Endodermal cell (in vitro differentiated cells): Measurements from ENCODE around the gene MIDN. TPM values are rescaled to one million over a fixed set of nuclear protein-coding genes. Genes with fewer than 3 reads are reported as not detected.
A peak's percentile ranks its signal among the peaks of the same experiment; 100 is the strongest.

Experiments
- DNase-seq: peaks from one replicate; pipeline ENCODE4 v3.0.0-alpha.2; 2017
- H3K27ac ChIP-seq: 2 replicates; pipeline ENCODE4 v1.5.1; 2013; ENCODE audit warnings: mild to moderate bottlenecking, low read depth, low read length, moderate library complexity
- H3K27me3 ChIP-seq: 2 replicates; pipeline ENCODE4 v1.6.1; 2013; ENCODE audit warnings: mild to moderate bottlenecking, low read length, moderate library complexity; ENCODE audit not compliant: insufficient read depth, control insufficient read depth, poor library complexity, severe bottlenecking
- H3K36me3 ChIP-seq: 2 replicates; pipeline ENCODE4 v1.7.0; 2013; ENCODE audit warnings: mild to moderate bottlenecking, low read length, moderate library complexity; ENCODE audit not compliant: control insufficient read depth, insufficient read depth
- H3K4me1 ChIP-seq: one replicate; pipeline ENCODE4 v1.7.0; 2013; ENCODE audit warnings: low read length; ENCODE audit not compliant: control insufficient read depth, insufficient read depth
- H3K4me3 ChIP-seq: 2 replicates; pipeline ENCODE4 v1.5.1; 2013; ENCODE audit warnings: mild to moderate bottlenecking, low read length, moderate library complexity
- H3K9ac ChIP-seq: 2 replicates; pipeline ENCODE4 v1.6.1; 2013; ENCODE audit warnings: mild to moderate bottlenecking, low read length, moderate library complexity; ENCODE audit not compliant: poor library complexity, severe bottlenecking; ENCODE audit errors: extremely low read depth
- H3K9me3 ChIP-seq: 2 replicates; pipeline ENCODE4 v1.6.1; 2013; ENCODE audit warnings: mild to moderate bottlenecking, low read length, moderate library complexity; ENCODE audit not compliant: control insufficient read depth
- H3K27ac Mint-ChIP-seq: 2 replicates; pipeline ENCODE4 v1.8.0; 2020; ENCODE audit warnings: mixed read lengths
- H3K27me3 Mint-ChIP-seq: 2 replicates; pipeline ENCODE4 v1.8.0; 2021; ENCODE audit warnings: mild to moderate bottlenecking, mixed read lengths; ENCODE audit not compliant: insufficient read depth
- H3K36me3 Mint-ChIP-seq: 2 replicates; pipeline ENCODE4 v1.8.0; 2020; ENCODE audit warnings: low read depth, mixed read lengths
- H3K4me1 Mint-ChIP-seq: 2 replicates; pipeline ENCODE4 v1.8.0; 2020; ENCODE audit warnings: mixed read lengths
- H3K4me3 Mint-ChIP-seq: 2 replicates; pipeline ENCODE4 v1.8.0; 2020; ENCODE audit warnings: mild to moderate bottlenecking, moderate library complexity, mixed read lengths
- H3K9me3 Mint-ChIP-seq: 2 replicates; pipeline ENCODE4 v1.8.0; 2020; ENCODE audit warnings: mild to moderate bottlenecking, mixed read lengths
- CTCF ChIP-seq: fragments of 200-600 bp; sonication (generic); conservative IDR thresholded peaks from 2 replicates; pipeline ENCODE4 v1.5.0; 2021; ENCODE audit warnings: antibody characterized with exemption, mild to moderate bottlenecking
- WGBS, 2 experiments: methylation state at CpG; one replicate each; pipeline versions ENCODE4 v1.1.5 to v1.1.7; 2013; ENCODE audit warnings: missing lambda C conversion rate in 2 of 2, mixed read lengths in 1 of 2; ENCODE audit not compliant: insufficient coverage in 1 of 2, insufficient read length in 1 of 2; 5-methylcytosine and 5-hydroxymethylcytosine counted together
- total RNA-seq, 2 donors: library from RNA; stranded (reverse); fragmentation: NEBNext Ultra II Directional in 1 of 2; extraction: Animal tissue kit (Norgen Biotek cat#: 25700) in 1 of 2; gene quantifications; 2 replicates in 1 of 2; 3 replicates in 1 of 2; pipeline ENCODE4 v1.2.1, GENCODE V29; 2021

Gene MIDN
- total RNA-seq, 2 donors from 2014 or later, result 183 to 185 TPM

- H3K36me3 ChIP-seq, result peaks cover 18% of the 10 kb centered on the region
- WGBS, 2 experiments, result 91 to 94% methylated on average over 12 to 33 of the region's 33 CpGs
- H3K27ac ChIP-seq, result no peak overlapping the region
- H3K27me3 ChIP-seq, result no peaks in the 10 kb centered on the region
- H3K4me3 ChIP-seq, result no peak overlapping the region
- no peaks in the 10 kb centered on the region for H3K4me1 ChIP-seq
- no peak for DNase-seq
- Mint-ChIP-seq H3K27ac (no peak overlapping the region), H3K36me3 (peaks cover 7% of the 10 kb centered on the region), H3K27me3 (no peaks in the 10 kb centered on the region), H3K9me3 (no peaks in the 10 kb centered on the region), H3K4me1 (peaks cover 5% of the 10 kb centered on the region), H3K4me3 (no peak overlapping the region)
- H3K9me3 ChIP-seq, result no peaks in the 10 kb centered on the region
- no peak overlapping the region for H3K9ac ChIP-seq
- no peak for TF ChIP-seq CTCF
These were observed 27.9 kb upstream of the MIDN start for GRCh38 chr19:1220477-1220930.

GRCh38 chr19:1220976-1221903 lies 27.1 kb upstream of the MIDN start:
- Histone ChIP-seq H3K4me1 (no peaks in the 10 kb centered on the region), H3K27ac (peak overlapping the region; percentile 29), H3K9ac (no peak overlapping the region), H3K4me3 (no peak overlapping the region), H3K27me3 (no peaks in the 10 kb centered on the region), H3K36me3 (peaks cover 18% of the 10 kb centered on the region), H3K9me3 (no peaks in the 10 kb centered on the region)
- Mint-ChIP-seq H3K36me3 (peaks cover 7% of the 10 kb centered on the region), H3K9me3 (no peaks in the 10 kb centered on the region), H3K4me1 (peaks cover 5% of the 10 kb centered on the region), H3K27me3 (no peaks in the 10 kb centered on the region), H3K27ac (no peak overlapping the region), H3K4me3 (no peak overlapping the region)
- peak; percentile 74 for TF ChIP-seq CTCF
- WGBS, 2 experiments, result 83 to 90% methylated on average over 14 to 38 of the region's 38 CpGs
- DNase-seq, result peak; percentile 82

GRCh38 chr19:1221904-1222255 lies 26.5 kb upstream of the MIDN start:
- H3K9me3 ChIP-seq, result no peaks in the 10 kb centered on the region
- no peaks in the 10 kb centered on the region for H3K4me1 ChIP-seq
- peaks cover 7% of the 10 kb centered on the region for H3K36me3 Mint-ChIP-seq
- peak overlapping the region; percentile 29 for H3K27ac ChIP-seq
- H3K27ac Mint-ChIP-seq, result no peak overlapping the region
- no peaks in the 10 kb centered on the region for H3K27me3 Mint-ChIP-seq
- DNase-seq, result no peak
- no peak for TF ChIP-seq CTCF
- no peak overlapping the region for H3K9ac ChIP-seq
- H3K36me3 ChIP-seq, result peaks cover 18% of the 10 kb centered on the region
- H3K4me3 ChIP-seq, result no peak overlapping the region
- no peak overlapping the region for H3K4me3 Mint-ChIP-seq
- H3K4me1 Mint-ChIP-seq, result peaks cover 4% of the 10 kb centered on the region
- H3K27me3 ChIP-seq, result no peaks in the 10 kb centered on the region
- no peaks in the 10 kb centered on the region for H3K9me3 Mint-ChIP-seq
- WGBS, 2 experiments, result 94% methylated on average over 19 to 22 of the region's 22 CpGs
